ENCODE measurements around the gene TMEM218. TPM values are rescaled to one million over a fixed set of nuclear protein-coding genes. Genes with fewer than 3 reads are reported as not detected.
A peak's percentile ranks its signal among the peaks of the same experiment; 100 is the strongest.

Gene TMEM218
- total RNA-seq, 4 donors from 2014 or later = 2.6 to 18.2 (median 10.6) TPM

GRCh38 chr11:125102510-125102909, 8.9 kb downstream of the TMEM218 start:
- Histone ChIP-seq H3K27ac (peak overlapping the region; percentile 45 to 70 (median 58)), H3K4me3 (no peak overlapping the region)

GRCh38 chr11:125102025-125102424, 9.4 kb downstream of the TMEM218 start:
- Histone ChIP-seq H3K27me3 (no peaks in the 10 kb centered on the region), H3K4me3 (no peak overlapping the region), H3K4me1 (peaks cover 0 to 16% (median 0%) of the 10 kb centered on the region in 4 donors), H3K36me3 (peaks cover 0 to 14% (median 2%) of the 10 kb centered on the region in 4 donors), H3K27ac (peak overlapping the region; percentile 45 to 70 (median 58)), H3K9me3 (no peaks in the 10 kb centered on the region)
- 86 to 88% methylated on average over 3 to 19 of the region's 19 CpGs for WGBS, 2 donors (ENCODE audit: low coverage in 1 of 2)
- no peak for TF ChIP-seq CTCF (IDR thresholded peaks at IDR 0.05)
- TF ChIP-seq EP300 (IDR thresholded peaks at IDR 0.05; ENCODE audit: low read depth) = no peak
- intact Hi-C loops (cut with DNase I; ENCODE audit: low total_unique reads) (no loop called here), in situ Hi-C loops (cut with MboI; ENCODE audit: low pct_ligation_motif_present in 1 of 4, low pct_unique_long_range_greater_than_20kb in 1 of 4, low sequenced_read_pairs in 3 of 4) (no loop called here)
- DNase-seq = no peak

More at GRCh38 chr11:125102510-125102909, 8.9 kb downstream of the TMEM218 start:
- WGBS, 2 donors (ENCODE audit: low coverage in 1 of 2) = 87% methylated on average over 7 of the region's 7 CpGs; no CpG with 5 or more reads in 1 of the 2 donors
- Histone ChIP-seq H3K36me3 (peaks cover 0 to 14% (median under 1%) of the 10 kb centered on the region in 4 donors), H3K9me3 (no peaks in the 10 kb centered on the region), H3K27me3 (no peaks in the 10 kb centered on the region), H3K4me1 (peaks cover 0 to 16% (median 0%) of the 10 kb centered on the region in 4 donors)
- DNase-seq = no peak
- TF ChIP-seq POLR2A (IDR thresholded peaks at IDR 0.05) (no peak), POLR2AphosphoS5 (IDR thresholded peaks at IDR 0.05) (no peak), EP300 (IDR thresholded peaks at IDR 0.05; ENCODE audit: low read depth) (no peak), CTCF (IDR thresholded peaks at IDR 0.05) (no peak)
- in situ Hi-C loops (cut with MboI; ENCODE audit: low pct_ligation_motif_present in 1 of 4, low pct_unique_long_range_greater_than_20kb in 1 of 4, low sequenced_read_pairs in 3 of 4) (no loop called here), intact Hi-C loops (cut with DNase I; ENCODE audit: low total_unique reads) (no loop called here)

GRCh38 chr11:125101596-125101995, 9.8 kb downstream of the TMEM218 start:
- intact Hi-C loops (cut with DNase I; ENCODE audit: low total_unique reads) (no loop called here), in situ Hi-C loops (cut with MboI; ENCODE audit: low pct_ligation_motif_present in 1 of 4, low pct_unique_long_range_greater_than_20kb in 1 of 4, low sequenced_read_pairs in 3 of 4) (no loop called here)
- Histone ChIP-seq H3K36me3 (peaks cover 0 to 14% (median 4%) of the 10 kb centered on the region in 4 donors), H3K4me1 (peaks cover 0 to 16% (median 0%) of the 10 kb centered on the region in 4 donors), H3K4me3 (no peak overlapping the region), H3K27me3 (no peaks in the 10 kb centered on the region), H3K9me3 (no peaks in the 10 kb centered on the region), H3K27ac (peak overlapping the region; percentile 45 to 70 (median 58))
- no peak for DNase-seq
- TF ChIP-seq EP300 (IDR thresholded peaks at IDR 0.05; ENCODE audit: low read depth) (no peak), POLR2A (IDR thresholded peaks at IDR 0.05) (no peak), POLR2AphosphoS5 (IDR thresholded peaks at IDR 0.05) (no peak)
- WGBS, 2 donors (ENCODE audit: low coverage in 1 of 2) = 47 to 61% methylated on average over 2 to 3 of the region's 3 CpGs

- Histone ChIP-seq H3K36me3 (peaks cover 0 to 14% (median 4%) of the 10 kb centered on the region in 4 donors), H3K4me1 (peaks cover 0 to 16% (median 0%) of the 10 kb centered on the region in 4 donors), H3K27ac (no peak overlapping the region), H3K27me3 (no peaks in the 10 kb centered on the region), H3K4me3 (no peak overlapping the region), H3K9me3 (no peaks in the 10 kb centered on the region)
- in situ Hi-C loops (cut with MboI; ENCODE audit: low pct_ligation_motif_present in 1 of 4, low pct_unique_long_range_greater_than_20kb in 1 of 4, low sequenced_read_pairs in 3 of 4) = no loop called here
- intact Hi-C loops (cut with DNase I; ENCODE audit: low total_unique reads) = no loop called here
- 96% methylated on average over 2 of the region's 2 CpGs; no CpG with 5 or more reads in 1 of the 2 donors for WGBS, 2 donors (ENCODE audit: low coverage in 1 of 2)
- DNase-seq = no peak
- TF ChIP-seq EP300 (IDR thresholded peaks at IDR 0.05; ENCODE audit: low read depth) (no peak), POLR2AphosphoS5 (IDR thresholded peaks at IDR 0.05) (no peak), POLR2A (IDR thresholded peaks at IDR 0.05) (no peak), CTCF (IDR thresholded peaks at IDR 0.05) (no peak)
These were observed 11.3 kb downstream of the TMEM218 start for GRCh38 chr11:125100136-125100535.

- Histone ChIP-seq H3K27me3 (no peaks in the 10 kb centered on the region), H3K4me3 (no peak overlapping the region), H3K27ac (no peak overlapping the region), H3K4me1 (no peaks in the 10 kb centered on the region), H3K9me3 (no peaks in the 10 kb centered on the region), H3K36me3 (peaks cover 0 to 8% (median 0%) of the 10 kb centered on the region in 4 donors)
- intact Hi-C loops (cut with DNase I; ENCODE audit: low total_unique reads) = no loop called here
- DNase-seq = no peak
- WGBS, 2 donors (ENCODE audit: low coverage in 1 of 2) = 86 to 96% methylated on average over 1 to 2 of the region's 2 CpGs
- TF ChIP-seq CTCF (IDR thresholded peaks at IDR 0.05) (no peak), EP300 (IDR thresholded peaks at IDR 0.05; ENCODE audit: low read depth) (no peak), POLR2AphosphoS5 (IDR thresholded peaks at IDR 0.05) (no peak), POLR2A (IDR thresholded peaks at IDR 0.05) (no peak)
- in situ Hi-C loops (cut with MboI; ENCODE audit: low pct_ligation_motif_present in 1 of 4, low pct_unique_long_range_greater_than_20kb in 1 of 4, low sequenced_read_pairs in 3 of 4) = no loop called here
These were observed 16.7 kb downstream of the TMEM218 start for GRCh38 chr11:125094731-125095130.

All from transverse colon (tissue), 4 donors.